Measurements from ENCODE around the gene PRLR. TPM values are rescaled to one million over a fixed set of nuclear protein-coding genes. Genes with fewer than 3 reads are reported as not detected.

PRLR gene
- total RNA-seq, 1 donor from 2014 or later, result 0.21 TPM

DNA sequence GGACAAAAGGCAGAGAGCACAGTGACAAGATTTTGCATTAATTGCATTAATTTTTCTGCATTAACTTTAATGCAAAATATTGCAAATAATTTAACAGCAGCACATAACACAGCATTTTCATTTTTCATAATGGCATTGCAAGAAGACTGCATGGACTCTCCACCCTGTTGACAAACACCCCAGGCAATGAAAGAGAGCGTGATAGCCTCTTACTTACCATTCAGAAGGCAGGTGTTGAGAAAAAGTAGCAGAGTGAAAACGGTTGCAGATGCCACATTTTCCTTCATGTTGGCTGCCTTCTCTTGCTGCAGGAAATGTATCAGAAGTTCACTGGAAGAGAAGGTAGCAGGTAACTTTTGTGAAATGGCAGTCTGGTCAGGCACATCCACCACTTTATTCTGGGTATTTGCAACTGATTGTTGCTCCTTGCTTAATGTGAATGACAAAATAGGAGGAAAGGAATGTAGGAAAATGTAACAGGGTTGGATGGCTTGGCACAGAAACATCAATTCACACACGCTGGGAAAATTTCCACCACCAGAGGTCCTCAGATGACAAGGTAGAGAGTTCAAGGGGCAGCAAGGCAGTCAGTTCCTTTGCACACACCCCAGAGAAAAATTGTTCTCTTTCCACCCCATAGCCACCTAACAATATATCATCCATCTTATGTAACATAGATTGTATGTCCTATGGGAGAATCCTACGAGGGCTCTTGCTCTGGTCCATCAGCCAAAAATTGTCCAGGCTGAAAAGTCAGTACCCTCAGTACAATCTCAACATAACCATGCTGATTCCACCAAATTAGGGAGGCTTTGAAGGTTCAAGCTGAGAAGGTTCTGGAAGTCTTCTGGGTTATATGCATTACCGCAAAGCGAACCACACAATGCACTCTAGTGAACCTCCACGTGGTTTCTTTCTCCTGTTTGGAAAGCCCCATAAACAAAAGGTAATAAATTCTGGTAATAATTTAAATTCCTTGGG, 140.7 kb downstream of the PRLR start:
- H3K9me3 Mint-ChIP-seq (ENCODE audit: unreplicated experiment), result no peaks in the 10 kb centered on the region

DNA sequence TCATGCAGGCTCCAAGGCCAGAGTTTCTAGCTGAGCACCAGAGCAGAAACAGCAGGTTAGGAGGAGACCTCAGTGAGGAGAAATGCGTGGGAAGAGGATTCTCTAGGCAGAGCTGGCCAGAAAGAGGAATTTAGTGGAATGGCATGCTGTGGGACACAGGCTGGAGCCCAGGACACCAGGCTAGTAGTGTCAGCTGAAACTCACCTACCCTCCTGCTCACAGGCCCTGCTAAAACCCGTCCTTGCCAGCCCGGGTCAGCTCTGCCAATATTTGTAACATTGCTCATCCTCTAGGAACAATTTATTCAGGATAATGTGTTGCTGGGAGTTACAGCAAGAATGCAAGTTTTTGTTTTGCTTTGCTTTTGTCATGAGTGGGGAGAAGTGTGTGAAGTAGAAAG, 142.3 kb downstream of the PRLR start:
- Mint-ChIP-seq H3K9me3 (ENCODE audit: unreplicated experiment) (no peaks in the 10 kb centered on the region), H3K36me3 (ENCODE audit: low read depth, unreplicated experiment) (no peaks in the 10 kb centered on the region), H3K27me3 (ENCODE audit: unreplicated experiment) (peaks cover 2% of the 10 kb centered on the region), H3K27ac (ENCODE audit: unreplicated experiment) (no peak overlapping the region), H3K4me3 (ENCODE audit: unreplicated experiment) (no peak overlapping the region), H3K4me1 (ENCODE audit: unreplicated experiment) (peaks cover 10% of the 10 kb centered on the region)
- TF ChIP-seq, protein P1, sequence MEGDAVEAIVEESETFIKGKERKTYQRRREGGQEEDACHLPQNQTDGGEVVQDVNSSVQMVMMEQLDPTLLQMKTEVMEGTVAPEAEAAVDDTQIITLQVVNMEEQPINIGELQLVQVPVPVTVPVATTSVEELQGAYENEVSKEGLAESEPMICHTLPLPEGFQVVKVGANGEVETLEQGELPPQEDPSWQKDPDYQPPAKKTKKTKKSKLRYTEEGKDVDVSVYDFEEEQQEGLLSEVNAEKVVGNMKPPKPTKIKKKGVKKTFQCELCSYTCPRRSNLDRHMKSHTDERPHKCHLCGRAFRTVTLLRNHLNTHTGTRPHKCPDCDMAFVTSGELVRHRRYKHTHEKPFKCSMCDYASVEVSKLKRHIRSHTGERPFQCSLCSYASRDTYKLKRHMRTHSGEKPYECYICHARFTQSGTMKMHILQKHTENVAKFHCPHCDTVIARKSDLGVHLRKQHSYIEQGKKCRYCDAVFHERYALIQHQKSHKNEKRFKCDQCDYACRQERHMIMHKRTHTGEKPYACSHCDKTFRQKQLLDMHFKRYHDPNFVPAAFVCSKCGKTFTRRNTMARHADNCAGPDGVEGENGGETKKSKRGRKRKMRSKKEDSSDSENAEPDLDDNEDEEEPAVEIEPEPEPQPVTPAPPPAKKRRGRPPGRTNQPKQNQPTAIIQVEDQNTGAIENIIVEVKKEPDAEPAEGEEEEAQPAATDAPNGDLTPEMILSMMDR (IDR thresholded peaks at IDR 0.05; ENCODE audit: unreplicated experiment), result no peak
- no peak for DNase-seq (ENCODE audit: low spot score)

More for the DNA sequence above, 140.7 kb downstream of the PRLR start:
- TF ChIP-seq, protein P1 (IDR thresholded peaks at IDR 0.05; ENCODE audit: unreplicated experiment), result peak; percentile 64
- peaks cover 6% of the 10 kb centered on the region for H3K27me3 Mint-ChIP-seq (ENCODE audit: unreplicated experiment)
- peaks cover 10% of the 10 kb centered on the region for H3K4me1 Mint-ChIP-seq (ENCODE audit: unreplicated experiment)
- no peaks in the 10 kb centered on the region for H3K36me3 Mint-ChIP-seq (ENCODE audit: low read depth, unreplicated experiment)
- H3K27ac Mint-ChIP-seq (ENCODE audit: unreplicated experiment), result no peak overlapping the region
- DNase-seq (ENCODE audit: low spot score), result peak; percentile 68
- no peak overlapping the region for H3K4me3 Mint-ChIP-seq (ENCODE audit: unreplicated experiment)

DNA sequence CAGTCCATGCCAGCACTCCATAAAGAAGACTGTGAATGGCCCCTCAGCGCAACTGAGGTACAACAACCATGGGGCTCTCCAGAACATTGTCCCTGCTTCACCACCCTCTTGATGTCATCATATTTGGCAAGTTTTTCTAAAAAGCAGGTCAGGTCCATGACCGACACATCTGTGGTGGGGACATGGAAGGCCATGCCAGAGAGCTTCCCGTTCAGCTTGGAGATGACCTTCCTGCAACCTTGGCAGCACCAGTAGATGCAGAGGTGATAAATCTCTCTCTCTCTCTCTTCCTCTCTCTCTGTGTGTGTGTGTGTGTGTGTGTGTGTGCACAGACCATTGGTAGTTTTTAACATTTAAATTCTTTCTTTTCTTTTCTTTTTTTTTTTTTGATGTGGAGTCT, 147.1 kb downstream of the PRLR start:
- DNase-seq (ENCODE audit: low spot score), result no peak
- no peaks in the 10 kb centered on the region for H3K9me3 Mint-ChIP-seq (ENCODE audit: unreplicated experiment)
- H3K27me3 Mint-ChIP-seq (ENCODE audit: unreplicated experiment), result peaks cover 2% of the 10 kb centered on the region
- no peak overlapping the region for H3K4me3 Mint-ChIP-seq (ENCODE audit: unreplicated experiment)
- H3K27ac Mint-ChIP-seq (ENCODE audit: unreplicated experiment), result no peak overlapping the region
- H3K4me1 Mint-ChIP-seq (ENCODE audit: unreplicated experiment), result no peaks in the 10 kb centered on the region
- TF ChIP-seq, protein P1 (IDR thresholded peaks at IDR 0.05; ENCODE audit: unreplicated experiment), result no peak
- H3K36me3 Mint-ChIP-seq (ENCODE audit: low read depth, unreplicated experiment), result no peaks in the 10 kb centered on the region

DNA sequence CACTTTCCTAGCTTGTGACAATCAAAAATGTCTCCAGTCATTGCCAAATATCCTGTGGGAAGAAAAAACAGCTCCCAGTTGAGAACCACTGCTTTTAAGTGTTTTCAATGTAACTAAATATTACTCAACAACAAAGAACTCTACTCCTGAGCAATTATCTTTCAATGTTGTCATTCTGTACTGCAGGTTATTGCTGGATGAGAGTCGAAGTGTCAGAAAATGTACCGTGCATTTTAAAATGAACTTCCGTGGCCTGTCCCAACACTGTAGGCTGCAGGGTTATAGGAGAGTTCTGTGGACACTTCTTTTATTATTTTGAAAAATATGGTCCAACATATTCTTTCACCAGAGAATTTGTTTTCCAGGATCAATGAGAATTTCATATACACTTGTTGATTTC, 147.8 kb downstream of the PRLR start:
- H3K27me3 Mint-ChIP-seq (ENCODE audit: unreplicated experiment), result peaks cover 2% of the 10 kb centered on the region
- no peak for DNase-seq (ENCODE audit: low spot score)
- H3K9me3 Mint-ChIP-seq (ENCODE audit: unreplicated experiment), result no peaks in the 10 kb centered on the region
- TF ChIP-seq, protein P1 (IDR thresholded peaks at IDR 0.05; ENCODE audit: unreplicated experiment), result no peak
- no peak overlapping the region for H3K4me3 Mint-ChIP-seq (ENCODE audit: unreplicated experiment)
- no peak overlapping the region for H3K27ac Mint-ChIP-seq (ENCODE audit: unreplicated experiment)
- H3K4me1 Mint-ChIP-seq (ENCODE audit: unreplicated experiment), result no peaks in the 10 kb centered on the region
- H3K36me3 Mint-ChIP-seq (ENCODE audit: low read depth, unreplicated experiment), result no peaks in the 10 kb centered on the region

DNA sequence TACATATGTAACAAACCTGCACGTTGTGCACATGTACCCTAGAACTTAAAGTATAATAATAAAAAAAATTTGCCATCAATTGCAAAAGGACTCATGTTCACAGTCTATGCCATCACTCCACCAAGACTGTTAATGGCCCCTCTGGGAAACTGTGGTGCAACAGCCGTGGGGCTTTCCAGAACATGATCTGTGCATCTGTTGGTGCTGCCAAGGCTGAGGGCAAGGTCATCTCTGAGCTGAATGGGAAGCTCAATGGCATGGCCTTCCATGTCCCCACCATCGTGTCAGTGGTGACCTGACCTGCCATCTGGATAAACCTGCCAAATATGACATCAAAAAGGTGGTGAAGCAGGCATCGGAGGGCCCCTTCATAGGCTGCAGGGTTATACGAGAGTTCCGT, 149.2 kb downstream of the PRLR start:
- Mint-ChIP-seq H3K4me3 (ENCODE audit: unreplicated experiment) (no peak overlapping the region), H3K4me1 (ENCODE audit: unreplicated experiment) (no peaks in the 10 kb centered on the region), H3K27me3 (ENCODE audit: unreplicated experiment) (no peaks in the 10 kb centered on the region), H3K36me3 (ENCODE audit: low read depth, unreplicated experiment) (no peaks in the 10 kb centered on the region), H3K27ac (ENCODE audit: unreplicated experiment) (no peak overlapping the region), H3K9me3 (ENCODE audit: unreplicated experiment) (no peaks in the 10 kb centered on the region)
- no peak for DNase-seq (ENCODE audit: low spot score)
- TF ChIP-seq, protein P1 (IDR thresholded peaks at IDR 0.05; ENCODE audit: unreplicated experiment), result no peak
